K562 (cell line): ENCODE data around the gene KLF17.

Experiments used
- ILK ChIP-seq: fragments of 450-650 bp; IDR thresholded peaks from 2 replicates; pipeline ENCODE4 v1.6.1; 2016; ENCODE audit warnings: missing genetic modification characterization, low read depth, mild to moderate bottlenecking, missing compliant biosample characterization, moderate library complexity, borderline replicate concordance
- SIN3A ChIP-seq, 2 experiments: fragments of 150-350 bp in 1 of 2; IDR thresholded peaks; 2 replicates each; pipeline ENCODE4 v1.6.1; 2011 to 2016; ENCODE audit warnings: borderline replicate concordance in 2 of 2, low read depth in 2 of 2, low read length in 2 of 2, mild to moderate bottlenecking in 2 of 2, moderate library complexity in 2 of 2; ENCODE audit not compliant: control insufficient read depth in 1 of 2
- ZNF24 ChIP-seq: fragments of 450-650 bp; IDR thresholded peaks from 2 replicates; pipeline ENCODE4 v1.6.1; 2016
- TF ChIP-seq, protein P1 (sequence below): sonication (generic); formaldehyde crosslinking; IDR thresholded peaks from 2 replicates; pipeline ENCODE4 v1.5.0; 2020; ENCODE audit warnings: missing genetic modification reagents
- TF ChIP-seq, protein P2 (sequence below), 2 experiments: fragments of 450-650 bp; formaldehyde crosslinking in 1 of 2; IDR thresholded peaks; 2 replicates each; pipeline versions ENCODE4 v1.4.0 to v1.6.1; 2014 to 2020; ENCODE audit warnings: mild to moderate bottlenecking in 2 of 2, borderline replicate concordance in 1 of 2, low read depth in 1 of 2

DNA sequence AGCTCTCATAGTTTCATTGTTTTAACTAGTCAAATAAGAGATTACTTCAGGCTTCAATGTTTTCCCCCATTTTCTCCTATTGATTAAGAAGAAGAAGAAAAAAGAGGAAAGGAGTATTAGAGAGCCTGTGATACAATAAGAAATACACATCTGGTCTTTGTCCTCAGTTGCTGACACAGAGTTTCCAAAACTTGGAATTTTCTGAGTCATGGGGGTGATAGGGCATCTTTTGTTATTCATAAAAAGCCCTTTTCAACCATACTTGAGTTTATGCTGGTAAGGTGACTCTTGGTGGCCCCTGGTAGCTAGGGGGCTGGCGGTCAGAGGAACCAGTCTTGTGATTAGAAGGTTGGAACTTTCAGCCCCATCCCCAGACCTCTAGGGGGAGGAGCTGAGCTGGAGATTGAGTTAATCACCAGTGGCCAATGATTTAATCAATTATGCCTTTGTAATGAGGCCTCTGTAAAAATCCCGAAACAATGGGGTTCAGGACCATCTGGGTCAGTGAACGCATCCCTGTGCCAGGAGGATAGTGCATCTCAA, 51.7 kb downstream of the KLF17 start:
- TF ChIP-seq ZNF24 (no peak), ILK (tag) (no peak), SIN3A (IDR thresholded peaks at IDR 0.05; ENCODE audit: borderline replicate concordance in 2 of 2, control insufficient read depth in 1 of 2, low read depth in 2 of 2, low read length in 2 of 2) (no peak)
- TF ChIP-seq, protein P1, sequence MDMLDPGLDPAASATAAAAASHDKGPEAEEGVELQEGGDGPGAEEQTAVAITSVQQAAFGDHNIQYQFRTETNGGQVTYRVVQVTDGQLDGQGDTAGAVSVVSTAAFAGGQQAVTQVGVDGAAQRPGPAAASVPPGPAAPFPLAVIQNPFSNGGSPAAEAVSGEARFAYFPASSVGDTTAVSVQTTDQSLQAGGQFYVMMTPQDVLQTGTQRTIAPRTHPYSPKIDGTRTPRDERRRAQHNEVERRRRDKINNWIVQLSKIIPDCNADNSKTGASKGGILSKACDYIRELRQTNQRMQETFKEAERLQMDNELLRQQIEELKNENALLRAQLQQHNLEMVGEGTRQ (CRISPR knock-in tag) = no peak
- TF ChIP-seq, protein P2, sequence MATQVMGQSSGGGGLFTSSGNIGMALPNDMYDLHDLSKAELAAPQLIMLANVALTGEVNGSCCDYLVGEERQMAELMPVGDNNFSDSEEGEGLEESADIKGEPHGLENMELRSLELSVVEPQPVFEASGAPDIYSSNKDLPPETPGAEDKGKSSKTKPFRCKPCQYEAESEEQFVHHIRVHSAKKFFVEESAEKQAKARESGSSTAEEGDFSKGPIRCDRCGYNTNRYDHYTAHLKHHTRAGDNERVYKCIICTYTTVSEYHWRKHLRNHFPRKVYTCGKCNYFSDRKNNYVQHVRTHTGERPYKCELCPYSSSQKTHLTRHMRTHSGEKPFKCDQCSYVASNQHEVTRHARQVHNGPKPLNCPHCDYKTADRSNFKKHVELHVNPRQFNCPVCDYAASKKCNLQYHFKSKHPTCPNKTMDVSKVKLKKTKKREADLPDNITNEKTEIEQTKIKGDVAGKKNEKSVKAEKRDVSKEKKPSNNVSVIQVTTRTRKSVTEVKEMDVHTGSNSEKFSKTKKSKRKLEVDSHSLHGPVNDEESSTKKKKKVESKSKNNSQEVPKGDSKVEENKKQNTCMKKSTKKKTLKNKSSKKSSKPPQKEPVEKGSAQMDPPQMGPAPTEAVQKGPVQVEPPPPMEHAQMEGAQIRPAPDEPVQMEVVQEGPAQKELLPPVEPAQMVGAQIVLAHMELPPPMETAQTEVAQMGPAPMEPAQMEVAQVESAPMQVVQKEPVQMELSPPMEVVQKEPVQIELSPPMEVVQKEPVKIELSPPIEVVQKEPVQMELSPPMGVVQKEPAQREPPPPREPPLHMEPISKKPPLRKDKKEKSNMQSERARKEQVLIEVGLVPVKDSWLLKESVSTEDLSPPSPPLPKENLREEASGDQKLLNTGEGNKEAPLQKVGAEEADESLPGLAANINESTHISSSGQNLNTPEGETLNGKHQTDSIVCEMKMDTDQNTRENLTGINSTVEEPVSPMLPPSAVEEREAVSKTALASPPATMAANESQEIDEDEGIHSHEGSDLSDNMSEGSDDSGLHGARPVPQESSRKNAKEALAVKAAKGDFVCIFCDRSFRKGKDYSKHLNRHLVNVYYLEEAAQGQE (IDR thresholded peaks at IDR 0.05; ENCODE audit: borderline replicate concordance) = no peak
- TF ChIP-seq, protein P2 (CRISPR knock-in tag; IDR thresholded peaks at IDR 0.05; ENCODE audit: low read depth) = no peak
